ENCODE results near the gene G3BP1. TPM values are rescaled to one million over a fixed set of nuclear protein-coding genes. Genes with fewer than 3 reads are reported as not detected.
"Not testable (repeated sequence)": the region's sequence is repeated elsewhere in the genome, so short reads cannot be mapped to it uniquely, and the experiment has no call there.

G3BP1 gene
- total RNA-seq, 1 donor from 2014 or later, result 158 TPM

GRCh38 chr5:151860867-151861266 is 89.1 kb downstream of the G3BP1 start:
- DNase-seq (ENCODE audit: low read depth in 2 of 2), result not testable (repeated sequence)

Other genes with a start within 250 kb of the G3BP1 start
- not detected in 2 replicates for gene FAT2, start 180.6 kb upstream of the G3BP1 start, total RNA-seq
- 92.5 and 367 TPM in 2 replicates for gene SPARC, start 85.0 kb upstream of the G3BP1 start, total RNA-seq
- gene ATOX1, start 13.3 kb upstream of the G3BP1 start, total RNA-seq, result 57.8 and 64.1 TPM in 2 replicates
- gene GLRA1, start 152.9 kb downstream of the G3BP1 start, total RNA-seq, result not detected in 2 replicates

Data from lung microvascular endothelial cell (primary cell).